Mucosa of descending colon (tissue), 3 donors: Measurements from ENCODE around the gene DLEU7. TPM values are rescaled to one million over a fixed set of nuclear protein-coding genes. Genes with fewer than 3 reads are reported as not detected.
A peak's percentile ranks its signal among the peaks of the same experiment; 100 is the strongest.

Experiments
- ATAC-seq: fragments of 200-7000 bp; cut with Tn5 transposase; one replicate; pipeline ENCODE4 v1.9.1; 2020; ENCODE audit warnings: mild to moderate bottlenecking, moderate library complexity
- DNase-seq, 3 donors: peaks; one replicate each; pipeline ENCODE4 v3.0.0-alpha.2; 2020
- H3K36me3 ChIP-seq: fragments of 200-600 bp; one replicate; pipeline ENCODE4 v1.8.0; 2021; ENCODE audit warnings: low read depth, mild to moderate bottlenecking
- H3K4me1 ChIP-seq: fragments of 200-600 bp; one replicate; pipeline ENCODE4 v1.8.0; 2021; ENCODE audit warnings: low read depth, mild to moderate bottlenecking
- H3K4me3 ChIP-seq: fragments of 200-600 bp; one replicate; pipeline ENCODE4 v1.8.0; 2021; ENCODE audit warnings: mild to moderate bottlenecking
- H3K9me3 ChIP-seq: fragments of 200-600 bp; one replicate; pipeline ENCODE4 v1.8.0; 2021; ENCODE audit warnings: mild to moderate bottlenecking
- intact Hi-C, 2 donors: fragments of 100-400 bp; cut with DNase I in 1 of 2; cut with micrococcal nuclease in 1 of 2; formaldehyde crosslinking; loops; one replicate each; pipeline versions ENCODE4 v1.11.0 to v1.11.1; 2022; cut with DNase I, micrococcal nuclease
- total RNA-seq, 3 donors: library from RNA; stranded (reverse); fragmentation: NEBNext Ultra II Directional in 2 of 3; extraction: Animal tissue kit (Norgen Biotek cat#: 25700) in 2 of 3; gene quantifications; one replicate each; pipeline versions ENCODE4 v1.2.1 to v1.2.4, GENCODE V29; 2021 to 2023
- TF ChIP-seq, protein P1 (sequence below): fragments of 200-600 bp; IDR thresholded peaks from one replicate; pipeline ENCODE4 v1.8.0; 2022; ENCODE audit warnings: antibody characterized with exemption, mild to moderate bottlenecking
- donor health status: DM: no; HTN: no; CAD: no; lungs with moderate emphysema.
- donor health status: DM: no; HTN: no; CAD: no.
- donor health status: DM: no; HTN: yes; CAD: no.

DLEU7 gene
- total RNA-seq, 3 donors from 2014 or later = 0.13 to 0.17 TPM; not detected in 1

DNA sequence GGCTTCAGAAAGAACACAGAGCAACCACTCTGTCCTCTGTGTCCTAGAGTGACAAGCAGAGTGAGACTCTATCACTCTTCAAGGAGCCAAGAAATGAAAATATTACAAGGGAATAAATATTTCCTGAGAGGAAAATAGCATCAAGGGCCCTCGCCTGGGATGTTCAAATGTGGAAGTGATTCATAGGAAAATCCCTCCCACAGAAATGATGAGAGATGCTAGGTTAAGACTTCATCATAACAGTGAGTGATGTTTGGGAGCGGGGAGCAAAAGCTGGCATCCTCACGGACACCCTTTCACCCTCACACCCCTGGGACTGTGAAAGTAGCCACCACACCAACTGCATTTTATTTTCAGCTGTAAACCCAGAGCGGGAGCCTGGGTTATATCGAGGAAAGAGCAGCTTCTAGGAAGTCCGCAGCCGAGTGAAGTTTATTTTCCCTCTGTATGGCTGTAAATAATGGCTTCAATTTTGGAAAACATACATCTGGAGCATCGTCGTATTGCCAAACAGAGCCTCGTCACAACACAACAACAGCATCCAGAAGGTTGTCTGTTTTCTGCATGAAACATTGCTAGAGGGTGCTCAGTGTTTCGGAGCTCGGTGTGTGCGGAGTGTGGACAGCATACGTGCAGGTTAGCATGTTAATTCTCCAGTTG, 54.8 kb downstream of the DLEU7 start:
- H3K36me3 ChIP-seq = no peaks in the 10 kb centered on the region
- ATAC-seq = no peak
- intact Hi-C loops = no loop called here

DNA sequence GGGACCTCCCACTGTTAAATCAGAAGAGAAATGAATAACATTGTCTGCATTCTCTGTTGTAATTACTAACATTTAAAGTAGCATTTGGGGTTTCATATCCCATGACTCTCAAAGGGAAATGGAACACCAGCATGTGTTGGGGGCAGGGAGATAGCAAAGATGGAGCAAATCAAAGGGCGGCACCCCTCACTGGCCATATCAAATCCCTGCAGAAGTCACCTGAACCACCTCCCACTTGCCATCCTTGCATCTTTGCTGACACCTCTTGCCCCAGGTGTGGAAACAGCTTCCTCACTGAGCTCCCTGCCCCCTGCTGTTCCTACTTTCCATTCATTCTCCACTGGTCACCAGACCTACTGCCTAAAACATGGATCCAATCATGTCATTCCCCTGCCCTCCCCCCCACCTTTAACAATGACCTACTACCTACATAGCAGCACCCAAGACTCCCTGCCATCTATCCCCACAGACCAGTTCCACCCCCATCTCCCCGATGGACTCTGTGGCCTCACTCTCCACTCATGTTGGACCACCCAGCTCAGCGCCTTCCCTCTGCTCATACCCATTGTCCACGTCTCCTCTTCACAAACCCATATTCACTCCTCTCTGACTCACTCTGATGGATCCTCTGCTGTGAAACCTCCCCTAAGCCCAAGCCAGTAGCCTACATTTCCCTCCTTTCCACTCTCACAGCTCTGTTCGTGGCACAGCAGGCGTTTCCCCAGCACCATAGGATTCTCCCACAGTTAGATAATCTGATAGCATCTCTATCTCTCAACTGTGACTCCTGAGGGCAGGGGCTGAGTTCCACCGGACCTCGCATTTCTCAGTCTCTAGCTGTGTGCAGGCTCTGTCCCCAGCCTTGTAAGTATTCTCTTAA, 55.9 kb downstream of the DLEU7 start:
- intact Hi-C loops = no loop called here
- ATAC-seq = no peak

More for the DNA sequence above, 54.8 kb downstream of the DLEU7 start:
- Histone ChIP-seq H3K9me3 (no peaks in the 10 kb centered on the region), H3K4me1 (no peaks in the 10 kb centered on the region), H3K4me3 (no peak overlapping the region)
- DNase-seq = no peak
- TF ChIP-seq, protein P1, sequence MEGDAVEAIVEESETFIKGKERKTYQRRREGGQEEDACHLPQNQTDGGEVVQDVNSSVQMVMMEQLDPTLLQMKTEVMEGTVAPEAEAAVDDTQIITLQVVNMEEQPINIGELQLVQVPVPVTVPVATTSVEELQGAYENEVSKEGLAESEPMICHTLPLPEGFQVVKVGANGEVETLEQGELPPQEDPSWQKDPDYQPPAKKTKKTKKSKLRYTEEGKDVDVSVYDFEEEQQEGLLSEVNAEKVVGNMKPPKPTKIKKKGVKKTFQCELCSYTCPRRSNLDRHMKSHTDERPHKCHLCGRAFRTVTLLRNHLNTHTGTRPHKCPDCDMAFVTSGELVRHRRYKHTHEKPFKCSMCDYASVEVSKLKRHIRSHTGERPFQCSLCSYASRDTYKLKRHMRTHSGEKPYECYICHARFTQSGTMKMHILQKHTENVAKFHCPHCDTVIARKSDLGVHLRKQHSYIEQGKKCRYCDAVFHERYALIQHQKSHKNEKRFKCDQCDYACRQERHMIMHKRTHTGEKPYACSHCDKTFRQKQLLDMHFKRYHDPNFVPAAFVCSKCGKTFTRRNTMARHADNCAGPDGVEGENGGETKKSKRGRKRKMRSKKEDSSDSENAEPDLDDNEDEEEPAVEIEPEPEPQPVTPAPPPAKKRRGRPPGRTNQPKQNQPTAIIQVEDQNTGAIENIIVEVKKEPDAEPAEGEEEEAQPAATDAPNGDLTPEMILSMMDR = no peak

DNA sequence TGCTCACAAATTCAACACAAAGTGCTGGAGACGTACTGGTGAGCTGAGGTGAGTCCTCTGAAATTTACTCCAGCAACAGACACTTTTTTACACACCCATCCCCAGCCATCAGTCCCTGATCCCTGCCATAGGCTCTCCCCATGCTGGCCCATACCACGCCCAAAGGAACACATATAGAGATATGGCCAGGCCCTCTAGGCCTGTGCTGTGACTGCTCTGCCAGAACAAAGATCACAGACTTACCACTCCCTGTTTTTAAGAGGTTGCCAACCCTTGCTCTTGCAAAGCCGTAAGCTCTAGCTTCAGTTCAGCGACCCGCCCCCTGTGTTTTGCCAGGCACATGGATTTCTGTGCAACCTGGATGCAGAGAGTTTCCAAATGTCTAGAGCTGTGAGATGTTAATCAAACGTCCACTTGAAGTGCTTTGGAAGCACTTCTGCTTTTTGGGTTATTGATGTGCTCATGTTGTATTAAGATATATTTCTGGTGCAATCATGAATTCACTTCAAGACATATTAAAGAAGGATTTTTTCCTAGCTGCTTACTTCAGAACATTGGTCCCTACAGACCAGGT, 59.7 kb downstream of the DLEU7 start:
- H3K4me1 ChIP-seq = no peaks in the 10 kb centered on the region
- H3K4me3 ChIP-seq = no peak overlapping the region
- TF ChIP-seq, protein P1 = no peak
- no peaks in the 10 kb centered on the region for H3K36me3 ChIP-seq
- ATAC-seq = peak; percentile 20
- no peaks in the 10 kb centered on the region for H3K9me3 ChIP-seq
- DNase-seq = no peak
- intact Hi-C loops = no loop called here

More for the DNA sequence above, 55.9 kb downstream of the DLEU7 start:
- no peaks in the 10 kb centered on the region for H3K4me1 ChIP-seq
- no peaks in the 10 kb centered on the region for H3K36me3 ChIP-seq
- DNase-seq = no peak
- TF ChIP-seq, protein P1 = no peak
- H3K4me3 ChIP-seq = no peak overlapping the region
- H3K9me3 ChIP-seq = no peaks in the 10 kb centered on the region

DNA sequence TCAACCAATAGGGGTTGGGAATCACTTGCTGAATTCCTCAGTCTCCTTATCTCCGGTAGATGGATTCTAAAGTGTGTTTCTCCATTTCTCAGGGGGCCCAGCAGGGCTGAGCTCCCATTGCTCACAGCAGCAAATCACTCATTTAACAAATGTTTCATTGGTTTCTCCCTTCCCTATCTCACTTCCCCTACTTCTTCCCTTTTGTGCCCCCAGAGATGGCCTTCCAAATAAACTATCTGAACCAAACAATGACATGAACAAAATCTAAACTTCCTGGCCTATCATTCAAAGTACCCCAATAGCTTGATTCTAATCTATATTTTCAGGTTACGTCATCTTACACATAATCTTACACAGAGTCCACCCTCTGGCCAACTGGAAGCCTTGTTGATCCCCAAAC, 60.4 kb downstream of the DLEU7 start:
- no peaks in the 10 kb centered on the region for H3K4me1 ChIP-seq
- DNase-seq (no peak), ATAC-seq (no peak)
- H3K4me3 ChIP-seq = no peak overlapping the region
- no peaks in the 10 kb centered on the region for H3K36me3 ChIP-seq
- no peaks in the 10 kb centered on the region for H3K9me3 ChIP-seq
- TF ChIP-seq, protein P1 = no peak
- intact Hi-C loops = no loop called here

DNA sequence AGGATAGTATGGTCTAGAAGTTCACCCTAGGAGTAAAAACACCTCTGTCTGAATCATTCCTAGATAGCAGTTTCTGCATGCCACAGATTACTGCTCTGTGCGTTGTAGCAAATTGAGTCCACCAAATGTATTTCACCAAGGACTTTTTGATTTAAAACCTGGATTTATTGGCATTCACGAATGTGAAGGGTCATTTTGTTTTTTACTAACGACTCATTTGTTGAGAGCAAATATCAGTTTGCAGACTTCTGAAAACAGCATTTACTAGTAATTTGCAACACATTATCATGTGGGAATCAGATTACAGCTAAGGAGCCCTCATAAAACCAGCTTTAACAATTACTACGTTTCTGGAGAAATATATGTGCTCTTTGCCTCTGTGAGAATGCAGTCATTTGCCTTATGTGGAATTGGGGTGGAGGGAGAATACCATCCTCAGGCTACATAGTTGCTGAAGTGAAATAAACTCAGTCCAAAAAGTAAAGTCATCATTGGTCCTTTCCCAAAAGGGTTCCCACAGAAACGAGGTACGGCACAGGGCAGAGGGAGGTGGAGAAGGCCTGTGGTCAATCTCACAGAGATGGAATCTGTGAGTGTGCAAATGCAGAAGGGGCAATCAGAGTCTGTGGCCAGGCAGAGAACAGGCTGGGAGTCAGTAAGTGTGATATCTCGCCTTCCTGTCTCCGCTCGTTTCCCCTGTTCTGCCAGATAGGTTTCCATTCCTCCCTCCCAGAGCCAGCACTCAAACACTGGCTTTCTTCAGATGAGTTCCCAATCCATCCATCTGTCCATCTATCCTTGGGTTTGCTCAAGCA, 63.1 kb downstream of the DLEU7 start:
- ATAC-seq (no peak), DNase-seq (no peak)
- Histone ChIP-seq H3K36me3 (no peaks in the 10 kb centered on the region), H3K9me3 (no peaks in the 10 kb centered on the region), H3K4me1 (no peaks in the 10 kb centered on the region), H3K4me3 (no peak overlapping the region)
- intact Hi-C loops = no loop called here
- TF ChIP-seq, protein P1 = no peak
